Liver (tissue), 9 donors: ENCODE results near the gene PATL1. TPM values are rescaled to one million over a fixed set of nuclear protein-coding genes. Genes with fewer than 3 reads are reported as not detected.

ENCODE experiments used
- DNase-seq: peaks from one replicate; pipeline ENCODE4 v3.0.0-alpha.2; 2017; ENCODE audit warnings: low spot score
- H3K27ac ChIP-seq, 2 donors: one replicate each; pipeline ENCODE4 v1.7.0; 2013; ENCODE audit warnings: inconsistent platforms in 2 of 2, low read length in 2 of 2, control low read depth in 1 of 2, low read depth in 1 of 2, mild to moderate bottlenecking in 1 of 2
- H3K27me3 ChIP-seq, 4 donors: one replicate each; pipeline versions ENCODE4 v1.6.1 to v1.7.0; 2013; ENCODE audit warnings: low read length in 3 of 4, inconsistent platforms in 1 of 4, mild to moderate bottlenecking in 1 of 4, moderate library complexity in 1 of 4; ENCODE audit not compliant: control insufficient read depth in 4 of 4, insufficient read depth in 4 of 4
- H3K36me3 ChIP-seq, 4 donors: one replicate each; pipeline versions ENCODE4 v1.6.1 to v1.7.0; 2013; ENCODE audit warnings: low read length in 3 of 4, mild to moderate bottlenecking in 3 of 4, low read depth in 1 of 4, moderate library complexity in 1 of 4; ENCODE audit not compliant: control insufficient read depth in 4 of 4, insufficient read depth in 3 of 4
- H3K4me1 ChIP-seq, 4 donors: one replicate each; pipeline versions ENCODE4 v1.6.1 to v1.7.0; 2013; ENCODE audit warnings: low read length in 3 of 4, mild to moderate bottlenecking in 3 of 4, moderate library complexity in 1 of 4; ENCODE audit not compliant: control insufficient read depth in 4 of 4, insufficient read depth in 4 of 4
- H3K4me3 ChIP-seq, 3 donors: one replicate each; pipeline versions ENCODE4 v1.6.1 to v1.7.0; 2013; ENCODE audit warnings: low read length in 3 of 3, control low read depth in 1 of 3, low read depth in 1 of 3, mild to moderate bottlenecking in 1 of 3
- H3K9ac ChIP-seq, 2 donors: one replicate each; pipeline ENCODE4 v1.7.0; 2013; ENCODE audit warnings: low read length in 2 of 2, mild to moderate bottlenecking in 2 of 2, moderate library complexity in 2 of 2, control low read depth in 1 of 2, low read depth in 1 of 2
- H3K9me3 ChIP-seq, 4 donors: one replicate each; pipeline versions ENCODE4 v1.6.1 to v1.7.0; 2013; ENCODE audit warnings: low read length in 3 of 4; ENCODE audit not compliant: control insufficient read depth in 4 of 4
- FOXA1 ChIP-seq: IDR thresholded peaks from 2 replicates; pipeline ENCODE4 v1.6.1; 2016; ENCODE audit warnings: antibody characterized with exemption
- FOXA2 ChIP-seq: IDR thresholded peaks from 2 replicates; pipeline ENCODE4 v1.6.1; 2016; ENCODE audit warnings: antibody characterized with exemption
- GABPA ChIP-seq, 2 donors: IDR thresholded peaks in 1 of 2; conservative IDR thresholded peaks in 1 of 2; 2 replicates each; pipeline ENCODE4 v1.6.1; 2016; ENCODE audit warnings: antibody characterized with exemption in 2 of 2, mild to moderate bottlenecking in 1 of 2, moderate library complexity in 1 of 2
- HNF4A ChIP-seq, 2 donors: conservative IDR thresholded peaks; 2 replicates each; pipeline ENCODE4 v1.6.1; 2016; ENCODE audit warnings: antibody characterized with exemption in 2 of 2, mild to moderate bottlenecking in 2 of 2
- NR2F2 ChIP-seq: IDR thresholded peaks from 2 replicates; pipeline ENCODE4 v1.6.1; 2016; ENCODE audit warnings: antibody characterized with exemption
- RAD21 ChIP-seq, 2 donors: IDR thresholded peaks; 2 replicates each; pipeline ENCODE4 v1.6.1; 2016; ENCODE audit warnings: antibody characterized with exemption in 2 of 2, mild to moderate bottlenecking in 2 of 2
- RXRA ChIP-seq, 2 donors: IDR thresholded peaks; 2 replicates each; pipeline ENCODE4 v1.6.1; 2017 to 2018; ENCODE audit warnings: antibody characterized with exemption in 2 of 2, mild to moderate bottlenecking in 1 of 2
- SP1 ChIP-seq: IDR thresholded peaks from 2 replicates; pipeline ENCODE4 v1.6.1; 2018; ENCODE audit warnings: antibody characterized with exemption, mild to moderate bottlenecking
- TAF1 ChIP-seq: conservative IDR thresholded peaks from 2 replicates; pipeline ENCODE4 v1.6.1; 2016; ENCODE audit warnings: antibody characterized with exemption, mild to moderate bottlenecking
- YY1 ChIP-seq: IDR thresholded peaks from 2 replicates; pipeline ENCODE4 v1.6.1; 2016; ENCODE audit warnings: antibody characterized with exemption, mild to moderate bottlenecking
- ZBTB33 ChIP-seq: IDR thresholded peaks from 2 replicates; pipeline ENCODE4 v1.6.1; 2016; ENCODE audit warnings: antibody characterized with exemption
- WGBS: extraction: QIAGEN DNeasy Blood & Tissue Kit; methylation state at CpG from one replicate; pipeline ENCODE4 v1.1.7; 2013; 5-methylcytosine and 5-hydroxymethylcytosine counted together
- polyA plus RNA-seq, 2 donors: library from polyadenylated mRNA; stranded (reverse) in 1 of 2; unstranded in 1 of 2; fragments of 200-250 nt in 1 of 2; fragments of >200 nt in 1 of 2; fragmentation: Nextera tagmentation in 1 of 2; extraction: Ambion mirVana in 1 of 2; gene quantifications; one replicate each; pipeline versions ENCODE4 v1.2.1 to v1.2.3, GENCODE V29; 2013 to 2015
- total RNA-seq, 2 donors: library from RNA; depleted of rRNA; stranded (reverse); fragments of >200 nt; gene quantifications; one replicate each; pipeline ENCODE4 v1.2.3, GENCODE V29; 2014
- TF ChIP-seq, protein P1 (sequence below): IDR thresholded peaks from 2 replicates; pipeline ENCODE4 v1.6.1; 2016; ENCODE audit warnings: antibody characterized with exemption, mild to moderate bottlenecking
- TF ChIP-seq, protein P2 (sequence below): IDR thresholded peaks from 2 replicates; pipeline ENCODE4 v1.6.1; 2016; ENCODE audit warnings: antibody characterized with exemption
- donor health status: healthy.
- donor health status: healthy.
- donor health status: healthy.
- donor health status: healthy.
- donor health status: healthy.

Gene PATL1
- total and polyA plus RNA-seq, 4 donors, result 4.9 to 14.7 (median 12.4) TPM

DNA sequence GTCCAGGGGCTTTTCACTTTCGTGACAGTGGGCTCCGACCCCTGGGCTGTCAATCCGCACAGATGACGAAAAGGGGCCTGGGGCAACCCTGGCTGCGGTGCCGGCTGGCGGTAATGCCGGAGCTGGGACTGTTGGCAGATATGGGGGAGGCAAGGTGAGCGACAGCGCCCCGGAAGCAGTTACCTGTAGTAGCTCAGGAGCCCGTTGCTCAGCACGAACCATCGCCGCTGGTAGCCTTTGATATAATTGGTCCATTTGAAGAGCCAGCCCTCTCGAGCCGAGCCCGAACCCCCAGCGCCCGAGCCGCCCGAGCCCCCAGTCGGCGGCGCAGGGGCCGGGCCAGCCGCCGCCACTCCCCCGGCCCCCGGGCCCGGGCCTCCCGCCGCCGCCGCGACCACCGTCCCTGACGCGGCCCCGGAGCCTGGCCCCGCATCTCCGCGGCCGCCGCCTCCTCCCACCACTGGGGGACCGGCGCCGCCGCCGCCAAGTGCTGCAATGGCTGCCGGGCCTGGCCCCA, 53.7 kb downstream of the PATL1 start:
- peaks cover 6 to 52% (median 26%) of the 10 kb centered on the region in 4 donors for H3K4me1 ChIP-seq
- no peaks in the 10 kb centered on the region for H3K27me3 ChIP-seq
- H3K9me3 ChIP-seq, result no peaks in the 10 kb centered on the region
- DNase-seq, result peak; percentile 67
- H3K9ac ChIP-seq, result peak overlapping the region; percentile 86 to 99
- H3K4me3 ChIP-seq, result peak overlapping the region; percentile 88 to 97 (median 94)
- under 1% methylated on average over 51 of the region's 51 CpGs for WGBS
- H3K27ac ChIP-seq, result peak overlapping the region; percentile 92 to 95
- TF ChIP-seq ZBTB33 (no peak), GABPA (IDR thresholded peaks at IDR 0.05 in 1 of 2, conservative IDR thresholded peaks at IDR 0.05 in 1 of 2) (peak in 1 of 2 donors; percentile 45)
- H3K36me3 ChIP-seq, result peaks cover 0 to 5% (median under 1%) of the 10 kb centered on the region in 4 donors

DNA sequence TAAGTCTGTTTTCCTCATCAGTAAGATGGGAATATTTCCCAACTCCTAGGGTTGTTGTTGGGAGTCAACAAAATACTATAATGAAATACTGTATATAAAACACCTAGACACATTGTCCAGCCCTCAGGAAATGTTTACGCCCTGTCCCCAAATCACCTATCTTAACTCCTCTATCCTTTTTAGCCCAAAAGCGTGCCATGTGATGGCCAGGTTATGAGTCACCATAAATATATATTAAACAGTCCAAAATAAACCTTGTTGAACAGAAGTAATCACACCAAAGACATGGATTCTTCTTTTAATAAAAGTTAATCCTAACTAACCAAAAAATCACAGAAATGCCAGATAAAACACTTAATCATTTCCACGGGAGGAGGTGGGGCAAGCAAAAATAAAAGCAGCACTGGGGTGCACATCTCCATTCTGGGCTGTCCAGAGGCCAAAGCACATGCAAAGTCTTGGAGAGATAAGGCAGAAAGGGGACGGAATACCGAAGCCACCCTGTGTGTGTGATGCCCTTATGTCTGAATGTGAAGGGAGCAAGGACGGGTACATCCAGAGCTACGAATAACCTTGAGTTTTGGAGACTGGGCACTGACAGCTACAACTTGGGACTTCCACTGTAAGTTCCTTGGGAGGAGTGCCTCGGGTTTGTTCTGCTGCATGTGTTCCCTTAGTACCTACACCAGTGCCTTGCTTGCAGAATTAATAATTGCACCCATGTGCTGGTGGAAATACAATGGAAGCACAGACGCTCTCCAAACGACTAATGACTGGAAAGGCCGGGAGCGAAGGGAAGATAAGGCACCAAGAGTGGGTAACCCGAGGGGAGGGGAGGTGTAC, 54.3 kb downstream of the PATL1 start:
- Histone ChIP-seq H3K4me3 (peak overlapping the region; percentile 88 to 97 (median 94)), H3K27me3 (no peaks in the 10 kb centered on the region), H3K27ac (peak overlapping the region; percentile 92 to 95), H3K36me3 (peaks cover 0 to 10% (median 6%) of the 10 kb centered on the region in 4 donors), H3K9me3 (no peaks in the 10 kb centered on the region), H3K9ac (peak overlapping the region; percentile 86 to 99), H3K4me1 (peaks cover 6 to 55% (median 26%) of the 10 kb centered on the region in 4 donors)
- 9% methylated on average over 13 of the region's 13 CpGs for WGBS
- peak; percentile 38 for DNase-seq
- TF ChIP-seq, protein P1, sequence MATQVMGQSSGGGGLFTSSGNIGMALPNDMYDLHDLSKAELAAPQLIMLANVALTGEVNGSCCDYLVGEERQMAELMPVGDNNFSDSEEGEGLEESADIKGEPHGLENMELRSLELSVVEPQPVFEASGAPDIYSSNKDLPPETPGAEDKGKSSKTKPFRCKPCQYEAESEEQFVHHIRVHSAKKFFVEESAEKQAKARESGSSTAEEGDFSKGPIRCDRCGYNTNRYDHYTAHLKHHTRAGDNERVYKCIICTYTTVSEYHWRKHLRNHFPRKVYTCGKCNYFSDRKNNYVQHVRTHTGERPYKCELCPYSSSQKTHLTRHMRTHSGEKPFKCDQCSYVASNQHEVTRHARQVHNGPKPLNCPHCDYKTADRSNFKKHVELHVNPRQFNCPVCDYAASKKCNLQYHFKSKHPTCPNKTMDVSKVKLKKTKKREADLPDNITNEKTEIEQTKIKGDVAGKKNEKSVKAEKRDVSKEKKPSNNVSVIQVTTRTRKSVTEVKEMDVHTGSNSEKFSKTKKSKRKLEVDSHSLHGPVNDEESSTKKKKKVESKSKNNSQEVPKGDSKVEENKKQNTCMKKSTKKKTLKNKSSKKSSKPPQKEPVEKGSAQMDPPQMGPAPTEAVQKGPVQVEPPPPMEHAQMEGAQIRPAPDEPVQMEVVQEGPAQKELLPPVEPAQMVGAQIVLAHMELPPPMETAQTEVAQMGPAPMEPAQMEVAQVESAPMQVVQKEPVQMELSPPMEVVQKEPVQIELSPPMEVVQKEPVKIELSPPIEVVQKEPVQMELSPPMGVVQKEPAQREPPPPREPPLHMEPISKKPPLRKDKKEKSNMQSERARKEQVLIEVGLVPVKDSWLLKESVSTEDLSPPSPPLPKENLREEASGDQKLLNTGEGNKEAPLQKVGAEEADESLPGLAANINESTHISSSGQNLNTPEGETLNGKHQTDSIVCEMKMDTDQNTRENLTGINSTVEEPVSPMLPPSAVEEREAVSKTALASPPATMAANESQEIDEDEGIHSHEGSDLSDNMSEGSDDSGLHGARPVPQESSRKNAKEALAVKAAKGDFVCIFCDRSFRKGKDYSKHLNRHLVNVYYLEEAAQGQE, result peak; percentile 24
- TF ChIP-seq RAD21 (IDR thresholded peaks at IDR 0.05), result no peak

DNA sequence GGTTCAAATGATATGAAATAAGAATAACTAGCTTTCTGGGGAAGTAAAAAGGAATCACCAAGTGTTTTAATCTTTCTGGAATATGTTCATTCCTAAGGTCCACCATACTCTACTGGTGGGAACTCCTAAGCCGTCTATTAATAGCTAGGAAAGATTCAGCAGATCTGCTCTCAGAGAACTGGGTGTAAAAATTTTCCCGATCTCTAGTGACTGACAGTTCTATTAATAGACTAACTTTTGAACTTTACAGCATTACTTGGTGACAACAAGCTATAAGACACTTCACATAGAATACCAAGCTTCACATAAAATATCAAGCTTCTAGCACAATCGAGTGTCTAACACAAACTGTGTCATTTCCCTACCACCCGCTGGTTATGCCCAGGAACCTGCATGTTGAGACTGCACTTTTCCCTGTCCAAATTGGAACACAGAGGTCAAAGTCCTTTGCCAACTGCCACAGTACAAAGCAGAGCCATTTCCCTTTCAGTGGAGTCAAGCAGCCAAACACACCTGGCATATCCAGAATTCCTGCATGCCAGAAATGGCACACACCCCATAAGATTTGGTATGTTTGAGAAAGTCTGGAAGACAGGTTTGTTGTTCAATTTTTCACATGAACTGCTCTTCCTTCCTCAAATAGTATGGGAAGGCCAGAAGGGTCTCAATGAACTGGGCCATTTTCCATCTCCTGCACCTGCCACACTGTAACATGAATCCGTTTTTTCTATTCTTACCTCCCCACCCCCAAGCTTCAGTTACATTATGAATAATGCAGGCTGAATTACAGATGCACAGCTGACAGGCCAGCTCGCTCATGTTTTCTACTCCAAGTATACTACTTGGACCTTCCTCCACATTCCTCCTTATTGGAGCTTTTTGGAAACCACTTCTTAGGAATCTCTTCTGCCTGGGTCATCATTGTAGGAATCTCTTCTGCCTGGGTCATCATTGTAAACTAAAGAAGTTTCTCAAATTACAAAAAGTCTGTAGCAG, 57.0 kb downstream of the PATL1 start:
- no peak for DNase-seq
- peaks cover 6 to 58% (median 26%) of the 10 kb centered on the region in 4 donors for H3K4me1 ChIP-seq
- peak overlapping the region in 2 of 3 donors; percentile 7 to 24 for H3K4me3 ChIP-seq
- no peaks in the 10 kb centered on the region for H3K9me3 ChIP-seq
- peak overlapping the region; percentile 75 to 85 for H3K27ac ChIP-seq
- H3K27me3 ChIP-seq, result no peaks in the 10 kb centered on the region
- peak overlapping the region; percentile 14 to 72 for H3K9ac ChIP-seq
- WGBS, result 33% methylated on average over 6 of the region's 6 CpGs
- H3K36me3 ChIP-seq, result peaks cover 8 to 36% (median 29%) of the 10 kb centered on the region in 4 donors
- TF ChIP-seq YY1 (peak; percentile 97), RXRA (IDR thresholded peaks at IDR 0.05) (peak; percentile 75 to 85), TAF1 (peak; percentile 93), HNF4A (conservative IDR thresholded peaks at IDR 0.05) (peak; percentile 99 to 100), FOXA2 (peak; percentile 42), FOXA1 (peak; percentile 67), SP1 (peak; percentile 99), NR2F2 (peak; percentile 25)
- TF ChIP-seq, protein P2, sequence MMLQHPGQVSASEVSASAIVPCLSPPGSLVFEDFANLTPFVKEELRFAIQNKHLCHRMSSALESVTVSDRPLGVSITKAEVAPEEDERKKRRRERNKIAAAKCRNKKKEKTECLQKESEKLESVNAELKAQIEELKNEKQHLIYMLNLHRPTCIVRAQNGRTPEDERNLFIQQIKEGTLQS, result peak; percentile 24
- TF ChIP-seq, protein P1, result peak; percentile 92
